Hepatocyte (in vitro differentiated cells): ENCODE results near the gene PLEKHB2.
"Not testable (repeated sequence)": the region's sequence is repeated elsewhere in the genome, so short reads cannot be mapped to it uniquely, and the experiment has no call there.

ENCODE experiments used
- CTCF ChIP-seq: fragments of 200-600 bp; sonication (generic); IDR thresholded peaks from 2 replicates; pipeline ENCODE4 v1.5.1; 2016; ENCODE audit warnings: antibody characterized with exemption, mild to moderate bottlenecking; ENCODE audit not compliant: poor library complexity
- EZH2 ChIP-seq: fragments of 200-600 bp; sonication (generic); IDR thresholded peaks from 2 replicates; pipeline ENCODE4 v1.6.1; 2016; ENCODE audit warnings: antibody characterized with exemption, mild to moderate bottlenecking, borderline replicate concordance

DNA sequence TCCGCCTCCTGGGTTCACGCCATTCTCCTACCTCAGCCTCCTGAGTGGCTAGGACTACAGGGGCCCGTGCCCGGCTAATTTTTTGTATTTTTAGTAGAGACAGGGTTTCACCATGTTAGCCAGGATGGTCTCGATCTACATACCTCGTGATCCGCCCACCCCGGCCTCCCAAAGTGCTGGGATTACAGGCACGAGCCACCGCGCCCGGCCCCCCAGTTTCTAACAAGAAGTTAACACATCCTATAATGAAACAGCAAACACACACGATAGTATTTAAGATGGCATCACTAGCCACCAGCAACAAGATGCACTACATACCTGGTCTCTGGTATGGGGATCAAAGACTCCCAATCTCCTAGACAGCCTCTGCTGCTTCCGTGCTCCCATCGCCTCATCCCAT lies 29.6 kb upstream of the PLEKHB2 start:
- not testable (repeated sequence) for TF ChIP-seq CTCF, EZH2
